Glutamatergic neuron (in vitro differentiated cells): ENCODE results near the gene ARHGAP40. TPM values are rescaled to one million over a fixed set of nuclear protein-coding genes. Genes with fewer than 3 reads are reported as not detected.

ENCODE experiments used
- DNase-seq: peaks from one replicate; pipeline ENCODE4 v3.0.0; 2022
- H3K27ac Mint-ChIP-seq: one replicate; pipeline ENCODE4 v1.8.0; 2020; ENCODE audit warnings: mild to moderate bottlenecking, mixed read lengths, inconsistent platforms; ENCODE audit not compliant: unreplicated experiment
- H3K27me3 Mint-ChIP-seq: one replicate; pipeline ENCODE4 v1.8.0; 2020; ENCODE audit warnings: mild to moderate bottlenecking, moderate library complexity, mixed read lengths, inconsistent platforms; ENCODE audit not compliant: unreplicated experiment
- H3K36me3 Mint-ChIP-seq: one replicate; pipeline ENCODE4 v1.8.0; 2020; ENCODE audit warnings: mild to moderate bottlenecking, mixed read lengths, inconsistent platforms; ENCODE audit not compliant: unreplicated experiment
- H3K4me1 Mint-ChIP-seq: one replicate; pipeline ENCODE4 v1.8.0; 2020; ENCODE audit warnings: mild to moderate bottlenecking, low read depth, mixed read lengths, inconsistent platforms; ENCODE audit not compliant: unreplicated experiment
- H3K4me3 Mint-ChIP-seq: one replicate; pipeline ENCODE4 v1.8.0; 2020; ENCODE audit warnings: mild to moderate bottlenecking, mixed read lengths, inconsistent platforms; ENCODE audit not compliant: unreplicated experiment
- H3K9me3 Mint-ChIP-seq: one replicate; pipeline ENCODE4 v1.8.0; 2020; ENCODE audit warnings: mild to moderate bottlenecking, moderate library complexity, mixed read lengths, inconsistent platforms; ENCODE audit not compliant: unreplicated experiment
- CTCF ChIP-seq: fragments of 200-600 bp; sonication (generic); IDR thresholded peaks from one replicate; pipeline ENCODE4 v1.5.0; 2021; ENCODE audit not compliant: partially characterized antibody, unreplicated experiment
- total RNA-seq: library from RNA; stranded (reverse); fragmentation: NEBNext Ultra II Directional; extraction: Animal tissue kit (Norgen Biotek cat#: 25700); gene quantifications from one replicate; pipeline ENCODE4 v1.2.1, GENCODE V29; 2021; ENCODE audit not compliant: unreplicated experiment

The ARHGAP40 gene
- total RNA-seq, 1 donor from 2014 or later, result not detected

GRCh38 chr20:38665094-38665493, 63.5 kb downstream of the ARHGAP40 start:
- Mint-ChIP-seq H3K4me1 (no peaks in the 10 kb centered on the region), H3K36me3 (no peaks in the 10 kb centered on the region), H3K4me3 (no peak overlapping the region), H3K27ac (no peak overlapping the region), H3K27me3 (peaks cover 9% of the 10 kb centered on the region), H3K9me3 (peaks cover 7% of the 10 kb centered on the region)
- DNase-seq, result no peak
- no peak for TF ChIP-seq CTCF

DNA sequence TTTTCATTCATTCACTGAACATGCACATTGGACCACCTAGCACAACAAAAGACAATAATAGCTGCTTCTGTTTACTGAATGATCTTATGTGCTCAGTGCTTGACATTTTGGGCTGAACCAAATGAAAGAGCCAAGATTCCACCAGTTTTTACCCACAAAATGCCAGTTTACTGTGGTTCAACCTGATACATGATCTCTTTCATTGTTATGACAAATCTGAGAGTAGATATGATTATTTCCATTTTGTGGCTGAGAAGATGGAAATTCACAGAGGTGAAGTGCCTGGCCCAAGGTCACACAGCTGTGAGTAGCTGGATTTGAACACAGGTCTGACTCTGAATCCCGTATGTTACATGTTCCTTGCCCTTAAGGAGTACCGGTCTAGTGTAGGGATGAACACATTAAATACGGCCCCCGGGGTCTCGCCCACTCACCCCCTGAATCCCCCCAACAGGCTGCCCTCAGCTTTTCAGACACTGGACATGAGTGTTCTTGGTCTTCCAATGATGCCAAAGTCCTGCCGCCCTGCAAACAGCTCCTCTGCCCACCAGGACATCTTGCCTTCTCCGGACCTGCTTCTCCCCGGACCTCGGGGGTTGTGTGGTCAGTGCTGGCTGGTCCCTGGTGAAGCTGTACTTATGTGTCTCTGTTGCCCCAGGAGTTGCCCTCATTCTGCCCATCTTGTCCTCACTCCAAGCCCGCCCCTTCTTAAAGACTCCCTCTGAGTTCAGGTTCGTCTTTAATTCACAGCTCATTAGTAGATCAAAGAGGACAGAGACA, 64.1 kb downstream of the ARHGAP40 start:
- DNase-seq, result no peak
- Mint-ChIP-seq H3K27ac (no peak overlapping the region), H3K9me3 (peaks cover 7% of the 10 kb centered on the region), H3K36me3 (no peaks in the 10 kb centered on the region), H3K4me3 (no peak overlapping the region), H3K4me1 (no peaks in the 10 kb centered on the region), H3K27me3 (peaks cover 12% of the 10 kb centered on the region)
- TF ChIP-seq CTCF, result no peak

DNA sequence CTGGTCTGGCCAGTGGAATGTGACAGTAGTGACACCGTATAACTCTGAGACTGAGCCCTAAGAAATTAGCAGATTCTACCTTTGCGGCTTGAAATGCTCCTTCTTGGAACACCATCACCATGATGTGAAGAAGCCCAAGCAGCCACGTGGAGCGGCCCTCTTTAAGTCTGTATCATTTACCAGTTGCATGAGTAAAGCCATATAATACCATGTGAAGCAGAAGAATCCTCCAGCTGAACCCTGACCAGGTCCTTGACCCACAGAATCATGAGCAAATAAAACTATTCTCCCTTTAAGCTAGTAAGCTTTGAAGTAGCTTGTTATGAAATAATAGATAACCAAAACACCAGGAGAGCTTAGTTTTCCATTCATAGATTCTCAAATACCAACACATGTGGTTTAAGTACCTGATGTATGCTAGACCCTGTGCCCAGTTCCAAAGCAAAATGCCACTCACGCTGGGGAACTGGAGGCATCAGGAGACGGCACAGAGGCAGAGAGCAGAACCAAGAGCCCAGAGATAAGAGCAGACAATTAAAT, 65.9 kb downstream of the ARHGAP40 start:
- Mint-ChIP-seq H3K27me3 (peaks cover 18% of the 10 kb centered on the region), H3K4me3 (no peak overlapping the region), H3K4me1 (peaks cover 7% of the 10 kb centered on the region), H3K9me3 (peaks cover 7% of the 10 kb centered on the region), H3K36me3 (no peaks in the 10 kb centered on the region), H3K27ac (no peak overlapping the region)
- no peak for DNase-seq
- TF ChIP-seq CTCF, result no peak

- Mint-ChIP-seq H3K4me3 (no peak overlapping the region), H3K27ac (no peak overlapping the region), H3K36me3 (peaks cover 1% of the 10 kb centered on the region), H3K4me1 (peaks cover 7% of the 10 kb centered on the region), H3K27me3 (peaks cover 12% of the 10 kb centered on the region), H3K9me3 (peaks cover 6% of the 10 kb centered on the region)
- no peak for DNase-seq
- no peak for TF ChIP-seq CTCF
These were observed 68.1 kb downstream of the ARHGAP40 start for GRCh38 chr20:38669688-38670087.

- H3K36me3 Mint-ChIP-seq, result peaks cover 6% of the 10 kb centered on the region
- no peak for DNase-seq
- peaks cover 7% of the 10 kb centered on the region for H3K4me1 Mint-ChIP-seq
- H3K9me3 Mint-ChIP-seq, result peaks cover 7% of the 10 kb centered on the region
- no peak overlapping the region for H3K27ac Mint-ChIP-seq
- H3K4me3 Mint-ChIP-seq, result no peak overlapping the region
- H3K27me3 Mint-ChIP-seq, result peaks cover 19% of the 10 kb centered on the region
- TF ChIP-seq CTCF, result no peak
These were observed 69.2 kb downstream of the ARHGAP40 start for GRCh38 chr20:38670786-38671185.
